GM10248 (cell line): ENCODE results near the gene ALAS1.

Experiments
- CTCF ChIA-PET: fragments of 300-600 bp; sonication (Branson Sonifier 250); formaldehyde crosslinking; extraction: SDS; loops from one replicate; lab custom pipeline; 2021; ENCODE audit warnings: antibody characterized with exemption; lab: Yijun Ruan, JAX
- POLR2A ChIA-PET: fragments of 350-650 bp; sonication (Branson Sonifier 250); formaldehyde crosslinking; extraction: SDS; loops from one replicate; lab custom pipeline; 2020; ENCODE audit warnings: antibody characterized with exemption; lab: Yijun Ruan, JAX
- DNase-seq: peaks from one replicate; pipeline ENCODE4 v3.0.0; 2012; ENCODE audit errors: extremely low spot score
- CTCF ChIP-seq: IDR thresholded peaks from 2 replicates; pipeline ENCODE4 v1.5.1; 2012; ENCODE audit warnings: mild to moderate bottlenecking, low read depth; ENCODE audit errors: extremely low read depth, missing control alignments, control extremely low read depth

The ALAS1 gene

GRCh38 chr3:52242039-52242438 is 44.1 kb downstream of the ALAS1 start:
- ChIA-PET POLR2A (no interaction called here), CTCF (interaction anchor here (2.4 to 7.0 kb wide), 3 partner anchors 10 to 21 kb away, joined by 13 to 48 read pairs (median 21); no protein-coding TSS in a partner anchor)
- DNase-seq = no peak
- no peak for TF ChIP-seq CTCF

- no peak for TF ChIP-seq CTCF
- DNase-seq = peak; percentile 80
- ChIA-PET CTCF (interaction anchor here (0.8 to 7.0 kb wide), 11 partner anchors 9 to 203 kb away, joined by 3 to 48 read pairs (median 6); partner anchors contain the start of genes TLR9 and WDR82), POLR2A (interaction anchor here (1.2 kb wide), 1 partner anchor 10 kb away, joined by 5 read pairs; no protein-coding TSS in a partner anchor)
Observed at GRCh38 chr3:52243791-52244628, 46.0 kb downstream of the ALAS1 start.

GRCh38 chr3:52245322-52246263 is 47.6 kb downstream of the ALAS1 start, which contains the start of gene PPM1M:
Gene PPM1M (plus strand): TSS chr3:52245759. CDS start chr3:52245825, 66 bp downstream.
- TF ChIP-seq CTCF = no peak
- peak; percentile 72 for DNase-seq
- POLR2A ChIA-PET = interaction anchor here (0.5 to 0.9 kb wide), 2 partner anchors 30 to 730 kb away, joined by 3 to 4 read pairs; no protein-coding TSS in a partner anchor
- CTCF ChIA-PET = interaction anchor here (0.9 to 7.0 kb wide), 8 partner anchors 11 to 94 kb away, joined by 3 to 48 read pairs (median 9); partner anchors contain the start of gene WDR82

GRCh38 chr3:52246264-52246620 is 48.3 kb downstream of the ALAS1 start:
- TF ChIP-seq CTCF = no peak
- DNase-seq = peak; percentile 18
- CTCF ChIA-PET = interaction anchor here (1.1 to 7.0 kb wide), 5 partner anchors 12 to 93 kb away, joined by 3 to 48 read pairs (median 10); partner anchors contain the start of gene WDR82
- POLR2A ChIA-PET = interaction anchor here (0.9 kb wide), 1 partner anchor 31 kb away, joined by 3 read pairs; no protein-coding TSS in a partner anchor

- peak; percentile 10 for DNase-seq
- ChIA-PET CTCF (interaction anchor here (1.1 to 7.0 kb wide), 7 partner anchors 11 to 92 kb away, joined by 3 to 48 read pairs (median 10); partner anchors contain the start of gene WDR82), POLR2A (no interaction called here)
- TF ChIP-seq CTCF = no peak
Observed at GRCh38 chr3:52246728-52247408, 48.9 kb downstream of the ALAS1 start.
